H1 (cell line): ENCODE measurements around the gene SLC1A7. TPM values are rescaled to one million over a fixed set of nuclear protein-coding genes. Genes with fewer than 3 reads are reported as not detected.

ENCODE experiments used
- CTCF ChIA-PET: fragments of 300-600 bp; sonication (Branson Sonifier 250); formaldehyde crosslinking; loops from one replicate; lab custom pipeline; 2021; ENCODE audit not compliant: partially characterized antibody; lab: Charles Lee
- POLR2A ChIA-PET: fragments of 300-600 bp; sonication (Branson Sonifier 250); formaldehyde crosslinking; loops from one replicate; lab custom pipeline; 2021; ENCODE audit warnings: inconsistent platforms; ENCODE audit not compliant: partially characterized antibody; lab: Charles Lee
- DNase-seq, 2 experiments: peaks; one replicate each; pipeline versions ENCODE4 v3.0.0 to v3.0.0-alpha.2; 2010 to 2022; ENCODE audit warnings: low spot score in 2 of 2, low read depth in 1 of 2, mixed read lengths in 1 of 2
- FAIRE-seq: peaks from 2 replicates; lab custom pipeline; 2011; peaks lifted over from hg19 to GRCh38; lab: Jason Lieb, UNC
- H2AFZ ChIP-seq: 2 replicates; pipeline ENCODE4 v1.8.1; 2012; ENCODE audit warnings: low read length, inconsistent platforms
- H2AK5ac ChIP-seq: 2 replicates; pipeline ENCODE4 v1.6.1; 2013; ENCODE audit warnings: low read depth, low read length
- H2BK120ac ChIP-seq: replicated peaks from 2 replicates; pipeline ENCODE3; 2013; ENCODE audit warnings: low read depth, low read length, inconsistent platforms
- H2BK12ac ChIP-seq: 2 replicates; pipeline ENCODE4 v1.6.1; 2013; ENCODE audit warnings: low read depth, low read length
- H2BK15ac ChIP-seq: 2 replicates; pipeline ENCODE4 v1.6.1; 2013; ENCODE audit warnings: low read length
- H2BK20ac ChIP-seq: 2 replicates; pipeline ENCODE4 v1.6.1; 2013; ENCODE audit warnings: low read length
- H2BK5ac ChIP-seq: 2 replicates; pipeline ENCODE4 v1.6.1; 2013; ENCODE audit warnings: low read depth, low read length
- H3K14ac ChIP-seq: 2 replicates; pipeline ENCODE4 v1.6.1; 2013; ENCODE audit warnings: inconsistent platforms; ENCODE audit not compliant: insufficient read length
- H3K18ac ChIP-seq: 2 replicates; pipeline ENCODE4 v1.6.1; 2013; ENCODE audit warnings: low read length; ENCODE audit errors: extremely low read depth
- H3K23ac ChIP-seq: 2 replicates; pipeline ENCODE4 v1.6.1; 2013; ENCODE audit warnings: inconsistent platforms; ENCODE audit not compliant: insufficient read length
- H3K23me2 ChIP-seq: 2 replicates; pipeline ENCODE4 v1.6.1; 2013; ENCODE audit warnings: low read depth, low read length
- H3K27ac ChIP-seq: 2 replicates; pipeline ENCODE4 v1.6.1; 2011; ENCODE audit warnings: low read depth, low read length, inconsistent platforms
- H3K27me3 ChIP-seq, 4 experiments: replicated peaks in 1 of 4; 1 replicate in 1 of 4; 2 replicates in 3 of 4; pipeline versions ENCODE4 v1.6.1 to v1.8.1; 2011 to 2013; ENCODE audit warnings: low read length in 3 of 4, mild to moderate bottlenecking in 3 of 4, inconsistent platforms in 2 of 4, mixed read lengths in 2 of 4, moderate library complexity in 1 of 4; ENCODE audit not compliant: control insufficient read depth in 3 of 4, insufficient read depth in 3 of 4; ENCODE audit errors: extremely low read depth in 1 of 4
- H3K36me3 ChIP-seq, 4 experiments: 2 replicates each; pipeline versions ENCODE4 v1.6.1 to v1.8.1; 2011 to 2013; ENCODE audit warnings: mild to moderate bottlenecking in 4 of 4, low read length in 3 of 4, moderate library complexity in 2 of 4, control low read depth in 1 of 4, inconsistent platforms in 1 of 4; ENCODE audit not compliant: insufficient read depth in 4 of 4, control insufficient read depth in 2 of 4
- H3K4ac ChIP-seq: replicated peaks from 2 replicates; pipeline ENCODE3; 2013; ENCODE audit warnings: low read length, low read depth, mixed read lengths, inconsistent platforms; ENCODE audit not compliant: insufficient read length
- H3K4me1 ChIP-seq, 4 experiments: replicated peaks in 1 of 4; 1 replicate in 1 of 4; 2 replicates in 3 of 4; pipeline versions ENCODE4 v1.6.1 to v1.8.1; 2011 to 2013; ENCODE audit warnings: low read length in 3 of 4, inconsistent platforms in 2 of 4, mixed read lengths in 1 of 4; ENCODE audit not compliant: insufficient read depth in 4 of 4, control insufficient read depth in 3 of 4
- H3K4me2 ChIP-seq, 2 experiments: 2 replicates each; pipeline versions ENCODE4 v1.6.1 to v1.8.1; 2011 to 2013; ENCODE audit warnings: low read depth in 2 of 2, low read length in 2 of 2, control low read depth in 1 of 2, inconsistent platforms in 1 of 2, mild to moderate bottlenecking in 1 of 2; ENCODE audit not compliant: insufficient read depth in 1 of 2
- H3K4me3 ChIP-seq, 4 experiments: fragments of 200-600, 300-600 bp in 1 of 4; sonication (generic), shearing (Covaris generic), sonication (Bioruptor Twin) in 1 of 4; 2 replicates each; pipeline versions ENCODE4 v1.5.1 to v1.8.1; 2011 to 2016; ENCODE audit warnings: low read length in 4 of 4, low read depth in 3 of 4, control low read depth in 2 of 4, inconsistent platforms in 2 of 4, mild to moderate bottlenecking in 2 of 4, mixed read lengths in 1 of 4, moderate library complexity in 1 of 4; ENCODE audit not compliant: insufficient read depth in 2 of 4; ENCODE audit errors: extremely low read depth in 1 of 4
- H3K56ac ChIP-seq: replicated peaks from 2 replicates; pipeline ENCODE3; 2013; ENCODE audit warnings: low read depth, mild to moderate bottlenecking, mixed read lengths, low read length, inconsistent platforms; ENCODE audit not compliant: insufficient read length
- H3K79me1 ChIP-seq: 2 replicates; pipeline ENCODE4 v1.6.1; 2013; ENCODE audit warnings: low read depth, low read length, control low read depth
- H3K79me2 ChIP-seq, 2 experiments: 2 replicates each; pipeline versions ENCODE4 v1.6.1 to v1.8.1; 2012 to 2013; ENCODE audit warnings: low read length in 2 of 2, mild to moderate bottlenecking in 2 of 2, inconsistent platforms in 1 of 2; ENCODE audit not compliant: insufficient read depth in 2 of 2, control insufficient read depth in 1 of 2
- H3K9ac ChIP-seq, 4 experiments: replicated peaks in 1 of 4; 1 replicate in 1 of 4; 2 replicates in 3 of 4; pipeline versions ENCODE4 v1.6.1 to v1.8.1; 2011 to 2013; ENCODE audit warnings: low read depth in 3 of 4, low read length in 3 of 4, control low read depth in 2 of 4, mild to moderate bottlenecking in 2 of 4, moderate library complexity in 2 of 4, inconsistent platforms in 1 of 4; ENCODE audit errors: extremely low read depth in 1 of 4
- H3K9me3 ChIP-seq, 2 experiments: 2 replicates each; pipeline versions ENCODE4 v1.6.1 to v1.8.1; 2012 to 2013; ENCODE audit warnings: mild to moderate bottlenecking in 2 of 2, moderate library complexity in 2 of 2, control low read depth in 1 of 2, inconsistent platforms in 1 of 2, low read depth in 1 of 2, low read length in 1 of 2, mixed read lengths in 1 of 2; ENCODE audit not compliant: insufficient read depth in 2 of 2
- H4K20me1 ChIP-seq, 2 experiments: replicated peaks in 1 of 2; 2 replicates each; pipeline versions ENCODE3 to v1.8.1; 2011 to 2013; ENCODE audit warnings: inconsistent platforms in 2 of 2, low read length in 2 of 2, mild to moderate bottlenecking in 1 of 2; ENCODE audit not compliant: insufficient read depth in 2 of 2, control insufficient read depth in 1 of 2
- H4K5ac ChIP-seq: 2 replicates; pipeline ENCODE4 v1.6.1; 2013; ENCODE audit warnings: low read length, low read depth, mixed read lengths, inconsistent platforms; ENCODE audit not compliant: insufficient read length
- H4K8ac ChIP-seq: 2 replicates; pipeline ENCODE4 v1.8.0; 2013; ENCODE audit warnings: mild to moderate bottlenecking, moderate library complexity, low read length, inconsistent platforms; ENCODE audit not compliant: insufficient read depth; ENCODE audit errors: extremely low read depth
- H4K91ac ChIP-seq: replicated peaks from 2 replicates; pipeline ENCODE3; 2013; ENCODE audit warnings: low read length, mixed read lengths, inconsistent platforms; ENCODE audit not compliant: insufficient read length
- ASH2L ChIP-seq: fragments of 200-600, 300-600 bp; sonication (generic); IDR thresholded peaks from one replicate; pipeline ENCODE4 v1.7.1; 2017; ENCODE audit warnings: low read length
- CREB1 ChIP-seq: IDR thresholded peaks from 2 replicates; pipeline ENCODE4 v1.6.1; 2012; ENCODE audit warnings: inconsistent platforms
- EP300 ChIP-seq, 2 experiments: IDR thresholded peaks; 1 replicate in 1 of 2; 2 replicates in 1 of 2; pipeline ENCODE4 v1.6.1; 2011 to 2012; ENCODE audit warnings: low read depth in 2 of 2, low read length in 2 of 2, mild to moderate bottlenecking in 2 of 2, borderline replicate concordance in 1 of 2, inconsistent platforms in 1 of 2, moderate library complexity in 1 of 2
- FOSL1 ChIP-seq: IDR thresholded peaks from 2 replicates; pipeline ENCODE4 v1.6.1; 2011; ENCODE audit warnings: mild to moderate bottlenecking, low read depth, low read length, moderate library complexity; ENCODE audit not compliant: insufficient read depth
- GABPA ChIP-seq: IDR thresholded peaks from 2 replicates; pipeline ENCODE4 v1.6.1; 2011; ENCODE audit warnings: mild to moderate bottlenecking, low read length, moderate library complexity, borderline replicate concordance; ENCODE audit not compliant: insufficient read depth
- KDM4A ChIP-seq: IDR thresholded peaks from one replicate; pipeline ENCODE4 v1.7.1; 2012; ENCODE audit warnings: low read depth, mild to moderate bottlenecking, moderate library complexity, low read length, inconsistent platforms; ENCODE audit not compliant: severe bottlenecking
- NRF1 ChIP-seq: IDR thresholded peaks from 2 replicates; pipeline ENCODE4 v1.6.1; 2011; ENCODE audit warnings: mild to moderate bottlenecking, low read depth, low read length, improper control_type of control experiment
- PHF8 ChIP-seq: fragments of 200-600 bp; sonication (generic); conservative IDR thresholded peaks from 2 replicates; pipeline ENCODE4 v1.7.1; 2012; ENCODE audit warnings: low read depth, mild to moderate bottlenecking, inconsistent platforms, low read length, moderate library complexity
- SRF ChIP-seq: IDR thresholded peaks from 2 replicates; pipeline ENCODE4 v1.6.1; 2011; ENCODE audit warnings: mild to moderate bottlenecking, low read depth, low read length, moderate library complexity
- SUZ12 ChIP-seq: fragments of 200-600 bp; sonication (generic); IDR thresholded peaks from 2 replicates; pipeline ENCODE4 v1.6.1; 2012; ENCODE audit warnings: mild to moderate bottlenecking, inconsistent platforms, low read length, moderate library complexity, mixed read lengths
- TEAD4 ChIP-seq: IDR thresholded peaks from 2 replicates; pipeline ENCODE4 v1.6.1; 2012; ENCODE audit warnings: low read depth, low read length, inconsistent platforms, mixed read lengths
- WGBS, 2 experiments: shearing (Covaris generic) in 1 of 2; methylation state at CpG; one replicate each; pipeline versions ENCODE4 v1.1.6 to v1.1.7; 2013 to 2015; ENCODE audit warnings: low lambda C conversion rate in 2 of 2, mixed read lengths in 2 of 2, inconsistent platforms in 1 of 2, low coverage in 1 of 2, missing lambda C conversion rate in 1 of 2; ENCODE audit not compliant: insufficient replicate concordance in 2 of 2, insufficient coverage in 1 of 2, insufficient read length in 1 of 2; ENCODE audit errors: extremely low coverage in 1 of 2, missing lambda C conversion rate in 1 of 2; 5-methylcytosine and 5-hydroxymethylcytosine counted together
- polyA plus RNA-seq, 7 experiments: library from polyadenylated mRNA; depleted of rRNA in 3 of 7; stranded (reverse) in 5 of 7; unstranded in 2 of 7; fragments of >200 nt in 5 of 7; fragments of 200-250 nt in 2 of 7; gene quantifications; 1 replicate in 5 of 7; 2 replicates in 1 of 7; 4 replicates in 1 of 7; pipeline versions ENCODE4 v1.2.1 to v1.2.3, GENCODE V29; 2011 to 2013; ENCODE audit warnings: missing spikeins in 2 of 7, mixed read lengths in 2 of 7
- total RNA-seq: library from RNA; stranded (reverse); fragmentation: NEBNext Ultra II Directional; extraction: Animal tissue kit (Norgen Biotek cat#: 25700); gene quantifications from 2 replicates; pipeline ENCODE4 v1.2.1, GENCODE V29; 2021
- TF ChIP-seq, protein P1 (sequence below): IDR thresholded peaks from 2 replicates; pipeline ENCODE4 v1.6.1; 2012; ENCODE audit warnings: low read length, inconsistent platforms

The SLC1A7 gene
- total and polyA plus RNA-seq, 2 of the 8 experiments (the other 6 are each of a cell fraction or from before 2014, with no cell fraction given): not detected

- Histone ChIP-seq H2BK12ac (no peak overlapping the region), H3K4me1 (peaks cover 0 to 5% (median under 1%) of the 10 kb centered on the region in 4 experiments; a peak in 1 of 7 replicates), H3K27ac (no peak overlapping the region), H4K91ac (no peak overlapping the region), H2BK15ac (no peak overlapping the region), H2AFZ (no peak overlapping the region), H2BK20ac (no peak overlapping the region), H2AK5ac (no peak overlapping the region), H3K18ac (no peak overlapping the region), H3K4ac (no peak overlapping the region), H4K20me1 (no peaks in the 10 kb centered on the region), H3K36me3 (no peaks in the 10 kb centered on the region), H3K4me2 (no peak overlapping the region), H2BK120ac (no peak overlapping the region), H3K4me3 (no peak overlapping the region), H4K8ac (no peak overlapping the region), H3K56ac (no peak overlapping the region), H3K9ac (no peak overlapping the region), H3K79me2 (no peaks in the 10 kb centered on the region), H3K79me1 (no peaks in the 10 kb centered on the region), H4K5ac (no peak overlapping the region), H3K27me3 (peaks cover 0 to 3% (median 0%) of the 10 kb centered on the region in 4 experiments; a peak in 1 of 7 replicates), H3K23ac (no peak overlapping the region), H2BK5ac (no peak overlapping the region), H3K14ac (no peak overlapping the region), H3K9me3 (peaks cover 0 to under 1% of the 10 kb centered on the region in 2 experiments; a peak in 1 of 4 replicates), H3K23me2 (no peaks in the 10 kb centered on the region)
- POLR2A ChIA-PET: interaction anchor here (0.7 to 1.3 kb wide), 2 partner anchors 24 to 36 kb away, joined by 3 read pairs; no protein-coding TSS in a partner anchor
- FAIRE-seq: no peak
- DNase-seq: no peak
- CTCF ChIA-PET: interaction anchor here (0.8 to 1.4 kb wide), 4 partner anchors 11 to 79 kb away, joined by 3 to 5 read pairs (median 4); no protein-coding TSS in a partner anchor
- WGBS, 2 experiments: 82% methylated on average over 7 of the region's 7 CpGs; no CpG with 5 or more reads in 1 of the 2 experiments
- TF ChIP-seq KDM4A (no peak), SRF (no peak), SUZ12 (no peak), CREB1 (no peak), ASH2L (no peak), FOSL1 (no peak), PHF8 (no peak), GABPA (no peak), TEAD4 (no peak), EP300 (IDR thresholded peaks at IDR 0.05; ENCODE audit: borderline replicate concordance in 1 of 2, low read depth in 2 of 2, low read length in 2 of 2) (no peak), NRF1 (no peak)
- TF ChIP-seq, protein P1, sequence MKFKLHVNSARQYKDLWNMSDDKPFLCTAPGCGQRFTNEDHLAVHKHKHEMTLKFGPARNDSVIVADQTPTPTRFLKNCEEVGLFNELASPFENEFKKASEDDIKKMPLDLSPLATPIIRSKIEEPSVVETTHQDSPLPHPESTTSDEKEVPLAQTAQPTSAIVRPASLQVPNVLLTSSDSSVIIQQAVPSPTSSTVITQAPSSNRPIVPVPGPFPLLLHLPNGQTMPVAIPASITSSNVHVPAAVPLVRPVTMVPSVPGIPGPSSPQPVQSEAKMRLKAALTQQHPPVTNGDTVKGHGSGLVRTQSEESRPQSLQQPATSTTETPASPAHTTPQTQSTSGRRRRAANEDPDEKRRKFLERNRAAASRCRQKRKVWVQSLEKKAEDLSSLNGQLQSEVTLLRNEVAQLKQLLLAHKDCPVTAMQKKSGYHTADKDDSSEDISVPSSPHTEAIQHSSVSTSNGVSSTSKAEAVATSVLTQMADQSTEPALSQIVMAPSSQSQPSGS: no peak
Measured at GRCh38 chr1:53107090-53107489, 35.3 kb downstream of the SLC1A7 start.
